IMR-90 (cell line): ENCODE data around the gene ANKRD26. TPM values are rescaled to one million over a fixed set of nuclear protein-coding genes. Genes with fewer than 3 reads are reported as not detected.

ENCODE experiments used
- ATAC-seq: fragments of 200-7000 bp; cut with Tn5 transposase; 2 replicates; pipeline ENCODE4 v1.9.1; 2020; ENCODE audit warnings: low read depth, mild to moderate bottlenecking, moderate library complexity
- BruUV-seq: library from RNA; stranded (reverse); fragments of 400-500 nt; replicated peaks from 2 replicates; lab custom pipeline; 2021; lab: Mats Ljungman, UMichigan
- CTCF ChIA-PET: fragments of 300-600 bp; formaldehyde crosslinking; extraction: SDS; loops from one replicate; lab custom pipeline; 2021; ENCODE audit warnings: antibody characterized with exemption; lab: Yijun Ruan, JAX
- POLR2A ChIA-PET: fragments of 300-600 bp; sonication (Branson Sonifier 250); formaldehyde crosslinking; loops from one replicate; lab custom pipeline; 2022; ENCODE audit warnings: antibody characterized with exemption; ENCODE audit not compliant: unreplicated experiment; lab: Charles Lee
- DNase-seq: peaks from one replicate; pipeline ENCODE4 v3.0.0; 2013
- H2AFZ ChIP-seq: replicated peaks from 2 replicates; pipeline ENCODE3; 2013; ENCODE audit warnings: low read length, mild to moderate bottlenecking; ENCODE audit not compliant: poor library complexity
- H2AK5ac ChIP-seq: 2 replicates; pipeline ENCODE4 v1.6.1; 2013; ENCODE audit warnings: low read depth, low read length, inconsistent platforms
- H2AK9ac ChIP-seq: replicated peaks from 2 replicates; pipeline ENCODE3; 2013; ENCODE audit warnings: mild to moderate bottlenecking, low read depth, low read length, moderate library complexity; ENCODE audit not compliant: poor library complexity
- H2BK120ac ChIP-seq: 2 replicates; pipeline ENCODE4 v1.6.1; 2013; ENCODE audit warnings: low read depth, low read length, inconsistent platforms
- H2BK15ac ChIP-seq: 3 replicates; pipeline ENCODE4 v1.6.1; 2013; ENCODE audit warnings: low read depth, low read length, inconsistent platforms
- H2BK20ac ChIP-seq: 2 replicates; pipeline ENCODE4 v1.6.1; 2013; ENCODE audit warnings: low read depth, mild to moderate bottlenecking, inconsistent platforms, low read length, moderate library complexity
- H2BK5ac ChIP-seq: 2 replicates; pipeline ENCODE4 v1.6.1; 2013; ENCODE audit warnings: mild to moderate bottlenecking, low read depth, low read length, inconsistent platforms; ENCODE audit not compliant: poor library complexity, severe bottlenecking
- H3K14ac ChIP-seq: replicated peaks from 2 replicates; pipeline ENCODE4 v1.6.1; 2013; ENCODE audit warnings: low read depth, low read length, inconsistent platforms
- H3K18ac ChIP-seq: 2 replicates; pipeline ENCODE4 v1.6.1; 2013; ENCODE audit warnings: low read depth, low read length, control low read depth
- H3K23ac ChIP-seq: 2 replicates; pipeline ENCODE4 v1.6.1; 2013; ENCODE audit warnings: low read depth, low read length, inconsistent platforms
- H3K27ac ChIP-seq: 2 replicates; pipeline ENCODE4 v1.5.1; 2013; ENCODE audit warnings: mild to moderate bottlenecking, control low read depth, low read length; ENCODE audit not compliant: insufficient read depth
- H3K27me3 ChIP-seq: 2 replicates; pipeline ENCODE4 v1.6.1; 2013; ENCODE audit warnings: low read length; ENCODE audit not compliant: control insufficient read depth, insufficient read depth
- H3K36me3 ChIP-seq: 2 replicates; pipeline ENCODE4 v1.6.1; 2013; ENCODE audit warnings: low read length, mixed read lengths; ENCODE audit not compliant: control insufficient read depth, insufficient read depth
- H3K4ac ChIP-seq: 2 replicates; pipeline ENCODE4 v1.6.1; 2013; ENCODE audit warnings: low read depth, low read length, inconsistent platforms
- H3K4me1 ChIP-seq: 2 replicates; pipeline ENCODE4 v1.6.1; 2013; ENCODE audit warnings: low read length, mixed read lengths; ENCODE audit not compliant: control insufficient read depth, insufficient read depth
- H3K4me2 ChIP-seq: 2 replicates; pipeline ENCODE4 v1.6.1; 2013; ENCODE audit warnings: low read depth, mild to moderate bottlenecking, control low read depth, low read length, moderate library complexity
- H3K4me3 ChIP-seq: 2 replicates; pipeline ENCODE4 v1.5.1; 2013; ENCODE audit warnings: low read depth, mild to moderate bottlenecking, control low read depth, low read length, moderate library complexity; ENCODE audit not compliant: insufficient read depth
- H3K56ac ChIP-seq: 2 replicates; pipeline ENCODE4 v1.6.1; 2013; ENCODE audit warnings: low read length, inconsistent platforms; ENCODE audit not compliant: insufficient read depth; ENCODE audit errors: extremely low read depth
- H3K79me1 ChIP-seq, 2 experiments: 2 replicates each; pipeline ENCODE4 v1.6.1; 2013; ENCODE audit warnings: low read length in 2 of 2, inconsistent platforms in 1 of 2, low read depth in 1 of 2
- H3K9ac ChIP-seq: 2 replicates; pipeline ENCODE4 v1.6.1; 2013; ENCODE audit warnings: low read depth, low read length, control low read depth
- H3K9me1 ChIP-seq: 2 replicates; pipeline ENCODE4 v1.6.1; 2013; ENCODE audit warnings: low read length, inconsistent platforms; ENCODE audit not compliant: insufficient read depth
- H3K9me3 ChIP-seq: 2 replicates; pipeline ENCODE4 v1.6.1; 2013; ENCODE audit warnings: low read length; ENCODE audit not compliant: control insufficient read depth, insufficient read depth
- H4K20me1 ChIP-seq: 2 replicates; pipeline ENCODE4 v1.6.1; 2013; ENCODE audit warnings: low read length, inconsistent platforms; ENCODE audit not compliant: insufficient read depth
- H4K5ac ChIP-seq: 2 replicates; pipeline ENCODE4 v1.6.1; 2013; ENCODE audit warnings: mild to moderate bottlenecking, low read depth, low read length, control low read depth
- H4K8ac ChIP-seq, 2 experiments: 2 replicates each; pipeline ENCODE4 v1.6.1; 2013; ENCODE audit warnings: low read depth in 2 of 2, low read length in 2 of 2, control low read depth in 1 of 2, inconsistent platforms in 1 of 2
- H4K91ac ChIP-seq: 2 replicates; pipeline ENCODE4 v1.6.1; 2013; ENCODE audit warnings: low read depth, low read length, inconsistent platforms; ENCODE audit not compliant: insufficient read depth
- BHLHE40 ChIP-seq: fragments of 150-350 bp; IDR thresholded peaks from 2 replicates; pipeline ENCODE4 v1.6.1; 2016; ENCODE audit warnings: mild to moderate bottlenecking, low read depth, low read length
- CHD1 ChIP-seq: IDR thresholded peaks from 2 replicates; pipeline ENCODE4 v1.6.1; 2012; ENCODE audit warnings: low read depth, low read length, improper control_type of control experiment
- MXI1 ChIP-seq: IDR thresholded peaks from 2 replicates; pipeline ENCODE4 v1.6.1; 2012; ENCODE audit warnings: low read depth, mild to moderate bottlenecking, low read length, moderate library complexity, borderline replicate concordance
- POLR2A ChIP-seq: IDR thresholded peaks from 2 replicates; pipeline ENCODE4 v1.6.1; 2012; ENCODE audit warnings: mild to moderate bottlenecking, low read depth, low read length
- SMC3 ChIP-seq: fragments of 150-350 bp; IDR thresholded peaks from 2 replicates; pipeline ENCODE4 v1.6.1; 2016; ENCODE audit warnings: low read depth, mild to moderate bottlenecking, antibody characterized with exemption, low read length, moderate library complexity
- WGBS, 2 experiments: methylation state at CpG; one replicate each; pipeline versions ENCODE4 v1.1.5 to v1.1.7; 2013; ENCODE audit warnings: missing lambda C conversion rate in 2 of 2; ENCODE audit not compliant: insufficient read length in 1 of 2; ENCODE audit errors: extremely low coverage in 2 of 2; 5-methylcytosine and 5-hydroxymethylcytosine counted together
- dilution Hi-C: fragments of 300-500 bp; cut with HindIII; formaldehyde crosslinking; loops from one replicate; pipeline ENCODE4 v1.14.3; 2018; ENCODE audit warnings: low sequenced_read_pairs; ENCODE audit not compliant: unreplicated experiment
- in situ Hi-C: fragments of 300-500 bp; cut with MboI; formaldehyde crosslinking; loops from 3 replicates; pipeline ENCODE4 v1.14.3; 2019; ENCODE audit warnings: low sequenced_read_pairs, inconsistent platforms, mixed read lengths
- intact Hi-C: fragments of 100-400 bp; cut with micrococcal nuclease; formaldehyde crosslinking; loops from 2 replicates; pipeline ENCODE4 v1.10.0; 2022
- polyA plus RNA-seq, 3 experiments: library from polyadenylated mRNA; depleted of rRNA; stranded (reverse); fragments of >200 nt; gene quantifications; 2 replicates each; pipeline ENCODE4 v1.2.3, GENCODE V29; 2012; ENCODE audit warnings: low replicate concordance in 1 of 3
- total RNA-seq: library from RNA; depleted of rRNA; stranded (reverse); fragments of >200 nt; gene quantifications from 2 replicates; pipeline ENCODE4 v1.2.3, GENCODE V29; 2012
- TF ChIP-seq, protein P1 (sequence below): fragments of 150-350 bp; IDR thresholded peaks from 2 replicates; pipeline ENCODE4 v1.6.1; 2016; ENCODE audit warnings: low read depth, mild to moderate bottlenecking, low read length, moderate library complexity, borderline replicate concordance

The ANKRD26 gene
- total and polyA plus RNA-seq, 2 of the 4 experiments (the other 2 are of a cell fraction): 1.3 to 4.8 TPM

DNA sequence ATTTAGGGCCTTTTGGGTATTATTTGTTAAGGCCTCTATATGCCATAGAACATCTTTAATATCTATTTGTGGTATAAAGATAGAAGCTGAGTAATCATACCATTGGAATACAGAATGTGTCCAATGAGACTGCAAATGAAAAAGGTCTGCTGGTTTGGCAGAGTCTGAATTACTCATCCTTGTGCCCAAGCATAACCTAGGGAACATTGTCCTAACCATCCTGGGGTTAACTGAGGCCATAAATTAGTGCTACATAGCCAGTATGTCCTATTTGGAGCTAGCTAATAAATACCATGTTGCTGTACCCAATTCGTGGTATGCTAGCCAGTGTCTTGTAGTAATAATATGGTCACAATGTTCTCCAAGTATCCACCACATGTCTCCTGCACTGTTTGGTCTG, 117.1 kb downstream of the ANKRD26 start:
- no peak for TF ChIP-seq MXI1
- TF ChIP-seq SMC3: no peak
- TF ChIP-seq, protein P1, sequence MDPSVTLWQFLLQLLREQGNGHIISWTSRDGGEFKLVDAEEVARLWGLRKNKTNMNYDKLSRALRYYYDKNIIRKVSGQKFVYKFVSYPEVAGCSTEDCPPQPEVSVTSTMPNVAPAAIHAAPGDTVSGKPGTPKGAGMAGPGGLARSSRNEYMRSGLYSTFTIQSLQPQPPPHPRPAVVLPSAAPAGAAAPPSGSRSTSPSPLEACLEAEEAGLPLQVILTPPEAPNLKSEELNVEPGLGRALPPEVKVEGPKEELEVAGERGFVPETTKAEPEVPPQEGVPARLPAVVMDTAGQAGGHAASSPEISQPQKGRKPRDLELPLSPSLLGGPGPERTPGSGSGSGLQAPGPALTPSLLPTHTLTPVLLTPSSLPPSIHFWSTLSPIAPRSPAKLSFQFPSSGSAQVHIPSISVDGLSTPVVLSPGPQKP: no peak
- no peak for TF ChIP-seq BHLHE40
- TF ChIP-seq POLR2A: no peak
- TF ChIP-seq CHD1: no peak

More for the DNA sequence above, 117.1 kb downstream of the ANKRD26 start:
- no peak for ATAC-seq
- Histone ChIP-seq H3K9ac (no peak overlapping the region), H4K91ac (no peak overlapping the region), H2AK9ac (no peak overlapping the region), H2BK15ac (no peak overlapping the region), H3K14ac (no peak overlapping the region), H3K56ac (no peak overlapping the region), H2BK5ac (no peak overlapping the region), H3K36me3 (no peaks in the 10 kb centered on the region), H2AK5ac (no peak overlapping the region), H2BK120ac (no peak overlapping the region), H2BK20ac (no peak overlapping the region), H3K4me2 (no peak overlapping the region), H3K4me1 (no peaks in the 10 kb centered on the region), H4K8ac (no peak overlapping the region), H3K9me3 (no peaks in the 10 kb centered on the region), H3K9me1 (no peaks in the 10 kb centered on the region), H4K20me1 (no peaks in the 10 kb centered on the region), H3K27me3 (no peaks in the 10 kb centered on the region), H3K23ac (no peak overlapping the region), H3K4me3 (no peak overlapping the region), H3K79me1 (no peaks in the 10 kb centered on the region), H2AFZ (no peak overlapping the region), H3K27ac (no peak overlapping the region), H4K5ac (no peak overlapping the region), H3K18ac (no peak overlapping the region), H3K4ac (no peak overlapping the region)
- intact Hi-C loops: no loop called here
- ChIA-PET CTCF (no interaction called here), POLR2A (no interaction called here)
- WGBS, 2 experiments: no CpG with 5 or more reads among the region's 1 CpG
- no TSS peak for BruUV-seq
- no peak for DNase-seq
- dilution Hi-C loops: no loop called here
- in situ Hi-C loops: no loop called here
